ENCODE measurements around the gene PDZD4. TPM values are rescaled to one million over a fixed set of nuclear protein-coding genes. Genes with fewer than 3 reads are reported as not detected.
A peak's percentile ranks its signal among the peaks of the same experiment; 100 is the strongest.

Gene PDZD4
- total RNA-seq (1 to 10 TPM; 3.6 to 6.9 (median 5.4) TPM), polyA plus RNA-seq (4.1 TPM)
- long read RNA-seq, donor 1, partial matches to known transcripts = 1 of 2 reads
- long read RNA-seq, donor 1, other reads (novel, unspliced or antisense) = 1 of 2 reads
- long read RNA-seq, donor 2, partial matches to known transcripts = 0 of 1 reads
- long read RNA-seq, donor 2, other reads (novel, unspliced or antisense) = 1 of 1 reads
- long read RNA-seq, donor 3, partial matches to known transcripts = 0 of 3 reads
- long read RNA-seq, donor 3, other reads (novel, unspliced or antisense) = 3 of 3 reads
- long read RNA-seq, donor 4, partial matches to known transcripts = 0 of 2 reads
- long read RNA-seq, donor 4, other reads (novel, unspliced or antisense) = 1 of 2 reads

GRCh38 chrX:153829799-153830639, at the start of gene PDZD4:
PDZD4 (minus strand) TSS chrX:153830544; CDS start chrX:153830298, 246 bp downstream.
- Histone ChIP-seq H3K4me1 (ENCODE audit: control insufficient read depth, insufficient read depth, low read length) (no peaks in the 10 kb centered on the region), H3K4me3 (ENCODE audit: low read length) (peak within 1 kb of the TSS; percentile 85), H3K27me3 (ENCODE audit: control insufficient read depth, insufficient read depth) (no peaks in the 10 kb centered on the region), H3K27ac (ENCODE audit: low read length) (no peak within 1 kb of the TSS), H3K9me3 (ENCODE audit: control insufficient read depth, low read length) (no peaks in the 10 kb centered on the region)
- 1% methylated on average over 88 of the region's 97 CpGs for WGBS
- ATAC-seq (peak; percentile 30 to 58), DNase-seq (no peak)
- intact Hi-C loops (cut with DNase I) = no loop called here

GRCh38 chrX:153879741-153880439, 49.5 kb upstream of the PDZD4 start:
- 56% methylated on average over 12 of the region's 12 CpGs for WGBS

GRCh38 chrX:153878969-153879653, 48.8 kb upstream of the PDZD4 start:
- WGBS = 5% methylated on average over 28 of the region's 28 CpGs
- Histone ChIP-seq H3K27ac (ENCODE audit: low read length) (no peak overlapping the region), H3K9me3 (ENCODE audit: control insufficient read depth, low read length) (no peaks in the 10 kb centered on the region), H3K27me3 (ENCODE audit: control insufficient read depth, insufficient read depth) (no peaks in the 10 kb centered on the region), H3K4me1 (ENCODE audit: control insufficient read depth, insufficient read depth, low read length) (no peaks in the 10 kb centered on the region), H3K4me3 (ENCODE audit: low read length) (no peak overlapping the region)
- ATAC-seq = no peak
- intact Hi-C loops (cut with DNase I) = no loop called here
- no peak for DNase-seq

More at GRCh38 chrX:153879741-153880439, 49.5 kb upstream of the PDZD4 start:
- Histone ChIP-seq H3K4me1 (ENCODE audit: control insufficient read depth, insufficient read depth, low read length) (no peaks in the 10 kb centered on the region), H3K9me3 (ENCODE audit: control insufficient read depth, low read length) (no peaks in the 10 kb centered on the region), H3K27ac (ENCODE audit: low read length) (no peak overlapping the region), H3K4me3 (ENCODE audit: low read length) (no peak overlapping the region), H3K27me3 (ENCODE audit: control insufficient read depth, insufficient read depth) (no peaks in the 10 kb centered on the region)
- ATAC-seq (no peak), DNase-seq (no peak)
- intact Hi-C loops (cut with DNase I) = no loop called here

DNA sequence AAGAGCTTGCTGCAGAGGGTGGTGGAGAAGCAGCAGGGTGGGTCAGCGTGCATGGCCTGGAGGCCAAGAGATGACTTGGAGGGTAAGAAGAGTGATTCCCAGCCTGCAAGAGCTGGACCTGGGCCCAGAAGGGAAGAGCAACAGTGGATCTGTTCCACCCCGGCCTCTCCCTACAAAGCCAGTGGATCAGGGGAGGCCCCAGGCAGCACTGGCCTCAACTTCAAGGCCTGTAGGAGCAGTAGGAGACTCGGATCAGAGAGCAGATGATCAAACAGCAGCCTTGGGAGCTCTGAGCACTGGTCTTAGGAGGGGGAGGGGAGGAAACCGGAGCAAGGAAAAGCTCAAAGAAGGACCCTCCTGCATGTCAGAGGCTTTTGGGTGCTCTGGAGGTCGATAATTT, 48.0 kb upstream of the PDZD4 start:
- ATAC-seq (no peak), DNase-seq (no peak)
- intact Hi-C loops (cut with DNase I) = no loop called here
- Histone ChIP-seq H3K27ac (ENCODE audit: low read length) (no peak overlapping the region), H3K4me3 (ENCODE audit: low read length) (no peak overlapping the region), H3K4me1 (ENCODE audit: control insufficient read depth, insufficient read depth, low read length) (no peaks in the 10 kb centered on the region), H3K9me3 (ENCODE audit: control insufficient read depth, low read length) (no peaks in the 10 kb centered on the region), H3K27me3 (ENCODE audit: control insufficient read depth, insufficient read depth) (no peaks in the 10 kb centered on the region)
- 27% methylated on average over 5 of the region's 5 CpGs for WGBS

- DNase-seq = no peak
- Histone ChIP-seq H3K27me3 (ENCODE audit: control insufficient read depth, insufficient read depth) (no peaks in the 10 kb centered on the region), H3K4me1 (ENCODE audit: control insufficient read depth, insufficient read depth, low read length) (no peaks in the 10 kb centered on the region), H3K9me3 (ENCODE audit: control insufficient read depth, low read length) (no peaks in the 10 kb centered on the region), H3K27ac (ENCODE audit: low read length) (no peak overlapping the region), H3K4me3 (ENCODE audit: low read length) (no peak overlapping the region)
- no peak for ATAC-seq
- 73% methylated on average over 8 of the region's 8 CpGs for WGBS
- intact Hi-C loops (cut with DNase I) = no loop called here
These were observed 47.4 kb upstream of the PDZD4 start for GRCh38 chrX:153877571-153878261.

DNA sequence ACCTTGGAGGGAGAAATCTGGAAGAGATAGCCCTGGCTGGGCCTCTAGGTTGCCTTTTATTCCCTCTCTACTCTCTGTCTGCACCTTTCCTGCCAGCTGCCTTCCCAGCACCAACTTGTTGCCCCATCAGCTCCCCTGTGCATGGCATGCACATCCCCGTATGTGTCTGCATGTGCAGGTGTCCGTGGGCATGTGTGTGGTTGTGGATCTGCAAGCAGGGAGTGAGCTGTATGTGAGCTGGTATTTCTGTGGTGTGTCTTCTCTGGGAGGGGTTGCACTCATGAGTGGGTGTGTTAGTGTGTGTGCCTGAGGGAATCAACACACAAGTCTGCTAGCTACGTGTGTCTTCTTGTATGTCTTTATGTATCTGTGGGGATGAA, 45.8 kb upstream of the PDZD4 start:
- Histone ChIP-seq H3K27ac (ENCODE audit: low read length) (no peak overlapping the region), H3K9me3 (ENCODE audit: control insufficient read depth, low read length) (no peaks in the 10 kb centered on the region), H3K4me3 (ENCODE audit: low read length) (no peak overlapping the region), H3K27me3 (ENCODE audit: control insufficient read depth, insufficient read depth) (no peaks in the 10 kb centered on the region), H3K4me1 (ENCODE audit: control insufficient read depth, insufficient read depth, low read length) (no peaks in the 10 kb centered on the region)
- DNase-seq (no peak), ATAC-seq (no peak)
- WGBS = 66% methylated on average over 3 of the region's 3 CpGs
- intact Hi-C loops (cut with DNase I) = no loop called here

DNA sequence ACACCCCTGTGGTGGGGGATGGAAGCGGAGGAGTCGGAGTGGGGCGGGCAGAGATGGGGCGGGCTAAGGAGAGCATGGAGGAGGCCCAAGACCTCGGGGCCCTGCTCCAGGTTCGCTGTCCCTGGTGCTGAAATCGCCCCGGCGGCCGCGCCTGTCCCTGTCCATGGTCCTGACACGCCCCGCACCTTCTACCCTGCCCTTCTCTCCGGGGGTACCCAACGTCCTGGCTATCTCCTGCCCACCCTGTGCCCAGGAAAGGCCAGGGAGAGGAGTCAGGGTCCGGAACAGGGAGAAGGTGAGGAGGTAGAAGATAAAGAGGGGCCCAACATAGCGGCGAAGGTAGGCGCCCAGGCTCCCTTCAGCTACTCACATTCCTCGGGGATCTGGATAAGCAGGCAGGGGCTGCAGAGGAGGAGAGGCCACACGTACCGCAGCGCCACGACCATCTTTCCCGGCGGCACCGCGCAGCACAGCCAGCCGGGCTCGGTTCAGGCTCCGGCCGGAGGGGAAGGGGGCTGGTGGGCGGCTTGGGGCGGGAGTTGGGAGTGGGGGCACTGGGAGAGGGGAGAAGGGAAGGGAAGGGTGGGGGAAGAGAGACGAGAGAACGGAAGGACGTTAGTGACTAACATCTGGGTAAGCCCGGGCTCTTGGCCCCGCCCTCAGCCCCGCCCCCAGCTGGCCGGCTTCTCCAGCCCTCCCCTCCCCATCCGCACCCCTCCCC, 45.2 kb upstream of the PDZD4 start:
- ATAC-seq = peak; percentile 69 to 72
- Histone ChIP-seq H3K9me3 (ENCODE audit: control insufficient read depth, low read length) (no peaks in the 10 kb centered on the region), H3K27ac (ENCODE audit: low read length) (no peak overlapping the region), H3K4me3 (ENCODE audit: low read length) (no peak overlapping the region), H3K4me1 (ENCODE audit: control insufficient read depth, insufficient read depth, low read length) (no peaks in the 10 kb centered on the region), H3K27me3 (ENCODE audit: control insufficient read depth, insufficient read depth) (no peaks in the 10 kb centered on the region)
- 1% methylated on average over 41 of the region's 42 CpGs for WGBS
- intact Hi-C loops (cut with DNase I) = no loop called here
- DNase-seq = peak; percentile 52 to 81 (median 78)

GRCh38 chrX:153874366-153875125, 44.2 kb upstream of the PDZD4 start:
- Histone ChIP-seq H3K27ac (ENCODE audit: low read length) (no peak overlapping the region), H3K4me1 (ENCODE audit: control insufficient read depth, insufficient read depth, low read length) (no peaks in the 10 kb centered on the region), H3K9me3 (ENCODE audit: control insufficient read depth, low read length) (no peaks in the 10 kb centered on the region), H3K27me3 (ENCODE audit: control insufficient read depth, insufficient read depth) (no peaks in the 10 kb centered on the region), H3K4me3 (ENCODE audit: low read length) (no peak overlapping the region)
- ATAC-seq = no peak
- intact Hi-C loops (cut with DNase I) = no loop called here
- WGBS = 79% methylated on average over 13 of the region's 13 CpGs
- no peak for DNase-seq

DNA sequence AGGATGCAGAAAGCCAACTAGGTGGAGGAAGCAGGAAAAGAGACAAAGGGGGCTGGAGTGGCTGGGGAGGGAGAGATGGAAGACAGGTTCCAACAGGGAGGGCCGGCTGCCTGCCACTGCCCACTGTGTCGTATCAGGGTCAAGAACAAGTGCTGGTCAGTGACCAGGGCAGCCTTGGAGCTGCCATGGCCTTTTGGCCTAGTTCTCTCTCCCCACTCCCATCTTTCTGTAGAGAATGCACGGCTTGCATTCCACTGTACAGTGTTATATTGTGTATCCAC, 43.7 kb upstream of the PDZD4 start:
- intact Hi-C loops (cut with DNase I) = no loop called here
- Histone ChIP-seq H3K27me3 (ENCODE audit: control insufficient read depth, insufficient read depth) (no peaks in the 10 kb centered on the region), H3K27ac (ENCODE audit: low read length) (no peak overlapping the region), H3K9me3 (ENCODE audit: control insufficient read depth, low read length) (no peaks in the 10 kb centered on the region), H3K4me1 (ENCODE audit: control insufficient read depth, insufficient read depth, low read length) (no peaks in the 10 kb centered on the region), H3K4me3 (ENCODE audit: low read length) (no peak overlapping the region)
- ATAC-seq (no peak), DNase-seq (no peak)
- 42% methylated on average over 3 of the region's 3 CpGs for WGBS

All from right cardiac atrium (tissue), 5 donors.